K562 (cell line): ENCODE data around the gene SUDS3. TPM values are rescaled to one million over a fixed set of nuclear protein-coding genes. Genes with fewer than 3 reads are reported as not detected.
A peak's percentile ranks its signal among the peaks of the same experiment; 100 is the strongest.

Experiments used
- AFF4 ChIP-seq: sonication (generic); formaldehyde crosslinking; IDR thresholded peaks from 2 replicates; pipeline ENCODE4 v1.8.0; 2023; ENCODE audit warnings: mild to moderate bottlenecking, missing genetic modification reagents
- NR2C1 ChIP-seq, 2 experiments: fragments of 450-650 bp; IDR thresholded peaks; 2 replicates each; pipeline ENCODE4 v1.6.1; 2017; ENCODE audit warnings: mild to moderate bottlenecking in 2 of 2, antibody characterized with exemption in 1 of 2, inconsistent platforms in 1 of 2, missing compliant biosample characterization in 1 of 2, missing genetic modification characterization in 1 of 2
- NR2C2 ChIP-seq, 2 experiments: fragments of 200-800 bp in 1 of 2; sonication (Bioruptor generic) in 1 of 2; sonication (generic) in 1 of 2; formaldehyde crosslinking in 1 of 2; IDR thresholded peaks; 2 replicates each; pipeline versions ENCODE4 v1.6.1 to v1.8.0; 2016 to 2022; ENCODE audit warnings: mild to moderate bottlenecking in 1 of 2, missing compliant biosample characterization in 1 of 2, missing genetic modification characterization in 1 of 2, missing genetic modification reagents in 1 of 2
- polyA plus RNA-seq, 8 experiments: library from polyadenylated mRNA; depleted of rRNA in 4 of 8; stranded (reverse) in 5 of 8; unstranded in 3 of 8; fragments of >200 nt; fragmentation: Nextera tagmentation in 2 of 8; fragmentation: Illumina TruSeq in 1 of 8; extraction: Ambion mirVana in 2 of 8; extraction: Trizol in 1 of 8; gene quantifications; 2 replicates each; pipeline versions ENCODE4 v1.2.1 to v1.2.3, GENCODE V29; 2011 to 2014; ENCODE audit warnings: inconsistent platforms in 1 of 8, missing spikeins in 1 of 8
- total RNA-seq, 7 experiments: library from RNA; depleted of rRNA in 6 of 7; stranded (reverse); fragments of >200 nt in 6 of 7; fragmentation: Illumina TruSeq in 2 of 7; extraction: Trizol in 2 of 7; gene quantifications; 2 replicates each; pipeline versions ENCODE4 v1.2.1 to v1.2.3, GENCODE V29; 2011 to 2021; ENCODE audit warnings: low replicate concordance in 1 of 7

The SUDS3 gene
- total and polyA plus RNA-seq, 9 of the 15 experiments (the other 6 are each of a cell fraction or from before 2014, with no cell fraction given): 6.6 to 30.5 (median 23.3) TPM

- no peak for TF ChIP-seq AFF4
- peak; percentile 82 for TF ChIP-seq NR2C1 (IDR thresholded peaks at IDR 0.05)
- TF ChIP-seq NR2C1 (tag; IDR thresholded peaks at IDR 0.05): peak; percentile 91
- TF ChIP-seq NR2C2 (CRISPR knock-in tag; IDR thresholded peaks at IDR 0.05): no peak
- TF ChIP-seq NR2C2 (tag; IDR thresholded peaks at IDR 0.05): peak; percentile 95
Observed at GRCh38 chr12:118358612-118359540, 17.5 kb upstream of the SUDS3 start (continued).
